Coronary artery (tissue), 2 donors: ENCODE measurements around the gene ANKAR.
A peak's percentile ranks its signal among the peaks of the same experiment; 100 is the strongest.
"Not testable (repeated sequence)": the region's sequence is repeated elsewhere in the genome, so short reads cannot be mapped to it uniquely, and the experiment has no call there.

Experiments
- DNase-seq: peaks from one replicate; pipeline ENCODE4 v3.0.0-alpha.2; 2017; ENCODE audit warnings: low spot score
- H3K27ac ChIP-seq, 2 donors: fragments of 200-600 bp; sonication (generic); one replicate each; pipeline ENCODE4 v1.5.1; 2016 to 2019
- H3K4me3 ChIP-seq: fragments of 200-600 bp; sonication (generic); 2 replicates; pipeline ENCODE4 v1.5.1; 2016; ENCODE audit warnings: mild to moderate bottlenecking, moderate library complexity
- CTCF ChIP-seq: fragments of 200-600 bp; sonication (generic); IDR thresholded peaks from one replicate; pipeline ENCODE4 v1.5.1; 2019; ENCODE audit warnings: antibody characterized with exemption

Gene ANKAR

GRCh38 chr2:189659734-189660133, 14.7 kb upstream of the ANKAR start:
- no peak for TF ChIP-seq CTCF
- Histone ChIP-seq H3K4me3 (no peak overlapping the region), H3K27ac (no peak overlapping the region)
- DNase-seq, result no peak

- H3K4me3 ChIP-seq, result no peak overlapping the region
- no peak for TF ChIP-seq CTCF
- no peak for DNase-seq
- peak overlapping the region in 1 of 2 donors; percentile 15 for H3K27ac ChIP-seq
These were observed 13.7 kb upstream of the ANKAR start for GRCh38 chr2:189660803-189661147.

- peak; percentile 87 for TF ChIP-seq CTCF
- Histone ChIP-seq H3K4me3 (peak within 1 kb of the TSS; percentile 91), H3K27ac (peak within 1 kb of the TSS; percentile 87 to 91)
- DNase-seq, result peak; percentile 99
These were observed 13.1 kb upstream of the ANKAR start, which contains the start of gene ASNSD1 for GRCh38 chr2:189661148-189661956. Gene ASNSD1 (plus strand): TSS chr2:189661459. CDS start chr2:189666133, 4,674 bp downstream.

- TF ChIP-seq CTCF, result no peak
- no peak for DNase-seq
- peak overlapping the region; percentile 91 for H3K4me3 ChIP-seq
- peak overlapping the region; percentile 87 to 91 for H3K27ac ChIP-seq
These were observed 12.5 kb upstream of the ANKAR start for GRCh38 chr2:189661957-189662321.

GRCh38 chr2:189662669-189663226, 11.7 kb upstream of the ANKAR start:
- no peak for TF ChIP-seq CTCF
- peak overlapping the region; percentile 91 for H3K4me3 ChIP-seq
- H3K27ac ChIP-seq, result no peak overlapping the region
- DNase-seq, result no peak

- not testable (repeated sequence) for H3K4me3 ChIP-seq, H3K27ac ChIP-seq, DNase-seq
These were observed 11.2 kb upstream of the ANKAR start for GRCh38 chr2:189663319-189663718.

GRCh38 chr2:189669913-189670312, 4.6 kb upstream of the ANKAR start:
- Histone ChIP-seq H3K4me3 (no peak overlapping the region), H3K27ac (no peak overlapping the region)
- DNase-seq, result no peak
- no peak for TF ChIP-seq CTCF
